SK-N-SH treated with all-trans-retinoic acid at 6 μM for 48 hours (cell line): ENCODE results near the gene N4BP3.

Source experiments
- ATAC-seq: fragments of 200-7000 bp; cut with Tn5 transposase; 3 replicates; pipeline ENCODE4 v1.9.1; 2020; ENCODE audit warnings: mild to moderate bottlenecking, moderate library complexity
- CREB5 ChIP-seq: fragments of 250-450 bp; sonication (Bioruptor Pico); IDR thresholded peaks from 2 replicates; pipeline ENCODE4 v1.5.1; 2020; ENCODE audit warnings: low read depth, mild to moderate bottlenecking, moderate library complexity
- CSRNP3 ChIP-seq: fragments of 250-450 bp; sonication (Bioruptor Pico); IDR thresholded peaks from 2 replicates; pipeline ENCODE4 v1.5.1; 2021; ENCODE audit warnings: mild to moderate bottlenecking, moderate library complexity
- ESRRG ChIP-seq: fragments of 250-450 bp; sonication (Bioruptor Pico); IDR thresholded peaks from 2 replicates; pipeline ENCODE4 v1.6.1; 2021; ENCODE audit warnings: mild to moderate bottlenecking
- GLIS3 ChIP-seq: fragments of 250-450 bp; sonication (Bioruptor Pico); IDR thresholded peaks from 2 replicates; pipeline ENCODE4 v1.5.0; 2020; ENCODE audit warnings: mild to moderate bottlenecking, moderate library complexity
- ISL1 ChIP-seq: fragments of 250-450 bp; sonication (Bioruptor Pico); IDR thresholded peaks from 2 replicates; pipeline ENCODE4 v2.1.2; 2022; ENCODE audit warnings: mild to moderate bottlenecking, moderate library complexity
- OSR1 ChIP-seq: fragments of 250-450 bp; sonication (Bioruptor Pico); IDR thresholded peaks from 2 replicates; pipeline ENCODE4 v1.8.0; 2022; ENCODE audit warnings: moderate library complexity, mild to moderate bottlenecking, inconsistent platforms
- PATZ1 ChIP-seq: fragments of 250-450 bp; sonication (Bioruptor Pico); IDR thresholded peaks from 2 replicates; pipeline ENCODE4 v1.8.0; 2020; ENCODE audit warnings: mild to moderate bottlenecking, moderate library complexity, borderline replicate concordance
- POU6F1 ChIP-seq: fragments of 250-450 bp; sonication (Bioruptor Pico); IDR thresholded peaks from 2 replicates; pipeline ENCODE4 v1.8.0; 2021; ENCODE audit warnings: low read depth, mild to moderate bottlenecking, moderate library complexity, borderline replicate concordance
- PPARA ChIP-seq: fragments of 250-450 bp; sonication (Bioruptor Pico); IDR thresholded peaks from 2 replicates; pipeline ENCODE4 v1.5.0; 2020; ENCODE audit warnings: mild to moderate bottlenecking, borderline replicate concordance
- SNAI2 ChIP-seq: fragments of 250-450 bp; sonication (Bioruptor Pico); IDR thresholded peaks from 2 replicates; pipeline ENCODE4 v1.5.0; 2020; ENCODE audit warnings: mild to moderate bottlenecking, moderate library complexity
- TCF4 ChIP-seq: fragments of 250-450 bp; sonication (Bioruptor Pico); IDR thresholded peaks from 2 replicates; pipeline ENCODE4 v1.8.0; 2021; ENCODE audit warnings: mild to moderate bottlenecking, moderate library complexity, borderline replicate concordance
- TOX ChIP-seq: fragments of 250-450 bp; sonication (Bioruptor Pico); IDR thresholded peaks from 2 replicates; pipeline ENCODE4 v1.8.0; 2021; ENCODE audit warnings: mild to moderate bottlenecking, moderate library complexity, borderline replicate concordance
- TSHZ2 ChIP-seq: fragments of 250-450 bp; sonication (Bioruptor Pico); IDR thresholded peaks from 2 replicates; pipeline ENCODE4 v1.5.0; 2020; ENCODE audit warnings: mild to moderate bottlenecking, moderate library complexity
- ZC3H10 ChIP-seq: fragments of 250-450 bp; sonication (Bioruptor Pico); IDR thresholded peaks from 2 replicates; pipeline ENCODE4 v1.5.1; 2021; ENCODE audit warnings: mild to moderate bottlenecking, moderate library complexity
- ZNF565 ChIP-seq: fragments of 450-650 bp; formaldehyde crosslinking; conservative IDR thresholded peaks from 2 replicates; pipeline ENCODE4 v1.5.0; 2020; ENCODE audit warnings: low read depth, mild to moderate bottlenecking, moderate library complexity
- ZNF70 ChIP-seq: fragments of 450-650 bp; formaldehyde crosslinking; IDR thresholded peaks from 2 replicates; pipeline ENCODE4 v1.5.0; 2020; ENCODE audit warnings: mild to moderate bottlenecking, moderate library complexity

N4BP3 gene

GRCh38 chr5:178149199-178149932 is 36.0 kb downstream of the N4BP3 start:
- no peak for ATAC-seq

GRCh38 chr5:178150977-178151734 is 37.8 kb downstream of the N4BP3 start:
- no peak for TF ChIP-seq ESRRG (CRISPR knock-in tag)
- no peak for TF ChIP-seq ZC3H10 (CRISPR knock-in tag)
- TF ChIP-seq PATZ1: no peak
- TF ChIP-seq SNAI2: no peak
- TF ChIP-seq OSR1 (CRISPR knock-in tag): no peak
- TF ChIP-seq CREB5 (CRISPR knock-in tag): no peak
- TF ChIP-seq ISL1 (CRISPR knock-in tag): no peak
- TF ChIP-seq PPARA (CRISPR knock-in tag): no peak
- TF ChIP-seq TOX: no peak
- TF ChIP-seq POU6F1 (CRISPR knock-in tag): no peak
- TF ChIP-seq, all 23 proteins: peak for 0
- no peak for ATAC-seq

More at GRCh38 chr5:178149199-178149932, 36.0 kb downstream of the N4BP3 start:
- TF ChIP-seq TCF4 (CRISPR knock-in tag) (no peak), POU6F1 (CRISPR knock-in tag) (no peak), PATZ1 (no peak), ZNF565 (no peak), TOX (no peak), SNAI2 (no peak), CSRNP3 (CRISPR knock-in tag) (no peak)

- no peak for ATAC-seq
- TF ChIP-seq TOX (no peak), PPARA (CRISPR knock-in tag) (no peak), TSHZ2 (no peak), GLIS3 (CRISPR knock-in tag) (no peak), ZNF70 (CRISPR knock-in tag) (no peak), POU6F1 (CRISPR knock-in tag) (no peak), CSRNP3 (CRISPR knock-in tag) (no peak)
Measured at GRCh38 chr5:178152491-178153444, 39.4 kb downstream of the N4BP3 start.
